ENCODE measurements around the gene MEIKIN. TPM values are rescaled to one million over a fixed set of nuclear protein-coding genes. Genes with fewer than 3 reads are reported as not detected.

Gene MEIKIN
- total and polyA plus RNA-seq, 2 of the 13 experiments (the other 11 are each of a cell fraction or from before 2014, with no cell fraction given), result not detected

DNA sequence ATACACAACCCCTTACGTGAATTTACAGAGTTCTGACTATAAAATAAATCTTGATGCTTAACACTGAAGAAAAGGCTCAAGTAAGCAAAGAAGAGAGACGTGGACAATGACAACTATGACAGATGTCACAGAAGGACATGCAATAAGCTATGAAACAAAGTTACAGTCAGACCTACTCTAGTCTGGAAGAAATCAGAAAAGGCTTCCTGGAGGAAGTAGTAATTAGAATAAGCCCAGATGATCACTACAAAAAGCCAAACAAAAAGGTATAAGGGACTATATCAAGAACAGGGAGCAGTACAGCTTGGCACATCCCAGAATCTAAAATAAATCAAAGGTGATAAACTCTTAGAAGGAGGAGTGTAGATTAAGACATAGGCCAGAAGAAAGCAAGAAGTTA lies 154.9 kb downstream of the MEIKIN start (continued):
- TF ChIP-seq, protein P1, sequence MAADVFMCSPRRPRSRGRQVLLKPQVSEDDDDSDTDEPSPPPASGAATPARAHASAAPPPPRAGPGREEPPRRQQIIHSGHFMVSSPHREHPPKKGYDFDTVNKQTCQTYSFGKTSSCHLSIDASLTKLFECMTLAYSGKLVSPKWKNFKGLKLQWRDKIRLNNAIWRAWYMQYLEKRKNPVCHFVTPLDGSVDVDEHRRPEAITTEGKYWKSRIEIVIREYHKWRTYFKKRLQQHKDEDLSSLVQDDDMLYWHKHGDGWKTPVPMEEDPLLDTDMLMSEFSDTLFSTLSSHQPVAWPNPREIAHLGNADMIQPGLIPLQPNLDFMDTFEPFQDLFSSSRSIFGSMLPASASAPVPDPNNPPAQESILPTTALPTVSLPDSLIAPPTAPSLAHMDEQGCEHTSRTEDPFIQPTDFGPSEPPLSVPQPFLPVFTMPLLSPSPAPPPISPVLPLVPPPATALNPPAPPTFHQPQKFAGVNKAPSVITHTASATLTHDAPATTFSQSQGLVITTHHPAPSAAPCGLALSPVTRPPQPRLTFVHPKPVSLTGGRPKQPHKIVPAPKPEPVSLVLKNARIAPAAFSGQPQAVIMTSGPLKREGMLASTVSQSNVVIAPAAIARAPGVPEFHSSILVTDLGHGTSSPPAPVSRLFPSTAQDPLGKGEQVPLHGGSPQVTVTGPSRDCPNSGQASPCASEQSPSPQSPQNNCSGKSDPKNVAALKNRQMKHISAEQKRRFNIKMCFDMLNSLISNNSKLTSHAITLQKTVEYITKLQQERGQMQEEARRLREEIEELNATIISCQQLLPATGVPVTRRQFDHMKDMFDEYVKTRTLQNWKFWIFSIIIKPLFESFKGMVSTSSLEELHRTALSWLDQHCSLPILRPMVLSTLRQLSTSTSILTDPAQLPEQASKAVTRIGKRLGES (CRISPR knock-in tag; IDR thresholded peaks at IDR 0.05; ENCODE audit: borderline replicate concordance), result no peak

DNA sequence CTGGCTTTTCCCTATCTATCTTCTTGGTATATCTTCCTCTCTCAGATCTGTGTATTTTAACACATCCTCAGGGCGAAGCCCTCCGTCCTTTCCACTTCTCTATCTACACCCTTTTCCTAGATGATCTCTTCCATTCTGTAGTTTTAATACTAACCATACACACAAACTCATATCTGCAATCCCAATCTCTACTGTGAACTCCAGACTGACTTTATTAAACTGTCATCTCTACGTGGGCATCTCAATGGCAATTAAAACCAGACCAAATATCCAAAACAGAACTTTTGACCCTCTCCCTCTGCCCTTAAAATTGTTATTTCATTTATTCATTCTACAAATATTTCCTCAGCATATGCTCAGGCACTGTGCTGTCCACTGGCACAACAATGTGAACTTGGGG lies 155.7 kb downstream of the MEIKIN start:
- no peak for DNase-seq (ENCODE audit: low spot score)
- H3K4me2 ChIP-seq (ENCODE audit: low read depth, low read length), result no peak overlapping the region
- intact Hi-C loops (cut with micrococcal nuclease; ENCODE audit: unreplicated experiment), result no loop called here
- WGBS (ENCODE audit: low lambda C conversion rate), result 98% methylated on average over 3 of the region's 3 CpGs
- no peak for FAIRE-seq
- no peak overlapping the region for H3K27ac ChIP-seq (ENCODE audit: extremely low read length, insufficient read depth, low read length)
- ChIA-PET CTCF (ENCODE audit: low intra/inter-chr PET ratio, low total read pairs) (no interaction called here), POLR2A (no interaction called here)
- H3K9ac ChIP-seq (ENCODE audit: insufficient read depth, low read depth, low read length), result no peak overlapping the region
- H4K20me1 ChIP-seq (ENCODE audit: insufficient read depth, low read length), result peaks cover 55% of the 10 kb centered on the region
- peaks cover 91% of the 10 kb centered on the region for H3K79me2 ChIP-seq (ENCODE audit: insufficient read depth, low read length)
- in situ Hi-C loops (cut with HindIII; ENCODE audit: extremely low pct_ligation_motif_present, low pct_unique_long_range_greater_than_20kb), result no loop called here
- H3K27me3 ChIP-seq (ENCODE audit: control insufficient read depth in 1 of 2, insufficient read depth in 2 of 2, low read length in 2 of 2), result no peaks in the 10 kb centered on the region
- H3K36me3 ChIP-seq (replicated peaks in 1 of 2; ENCODE audit: control insufficient read depth in 1 of 2, insufficient read depth in 2 of 2, low read length in 2 of 2), result no peaks in the 10 kb centered on the region
- no peak overlapping the region for H2AFZ ChIP-seq (ENCODE audit: low read length)
- H3K4me1 ChIP-seq (ENCODE audit: insufficient read depth, low read length), result peaks cover 50% of the 10 kb centered on the region
- no peaks in the 10 kb centered on the region for H3K9me3 ChIP-seq (ENCODE audit: low read length)
- BruUV-seq (replicated peaks), result TSS peak; percentile 0
- ATAC-seq, result no peak
- no peak overlapping the region for H3K4me3 ChIP-seq (replicated peaks in 1 of 3; ENCODE audit: insufficient read depth in 1 of 3, low read depth in 2 of 3, low read length in 3 of 3)
- TF ChIP-seq ZNF367 (CRISPR knock-in tag; IDR thresholded peaks at IDR 0.05; ENCODE audit: borderline replicate concordance) (no peak), ZNF549 (CRISPR knock-in tag; IDR thresholded peaks at IDR 0.05) (no peak), KDM4B (CRISPR knock-in tag; IDR thresholded peaks at IDR 0.05) (no peak), HOXA7 (CRISPR knock-in tag; IDR thresholded peaks at IDR 0.05) (no peak), NBN (conservative IDR thresholded peaks at IDR 0.05) (no peak), ZNF674 (CRISPR knock-in tag; IDR thresholded peaks at IDR 0.05; ENCODE audit: low read depth) (no peak), SRSF9 (IDR thresholded peaks at IDR 0.05; ENCODE audit: borderline replicate concordance, insufficient read depth, low read depth, low read length, poor library complexity, severe bottlenecking) (no peak)
- TF ChIP-seq, protein P2, sequence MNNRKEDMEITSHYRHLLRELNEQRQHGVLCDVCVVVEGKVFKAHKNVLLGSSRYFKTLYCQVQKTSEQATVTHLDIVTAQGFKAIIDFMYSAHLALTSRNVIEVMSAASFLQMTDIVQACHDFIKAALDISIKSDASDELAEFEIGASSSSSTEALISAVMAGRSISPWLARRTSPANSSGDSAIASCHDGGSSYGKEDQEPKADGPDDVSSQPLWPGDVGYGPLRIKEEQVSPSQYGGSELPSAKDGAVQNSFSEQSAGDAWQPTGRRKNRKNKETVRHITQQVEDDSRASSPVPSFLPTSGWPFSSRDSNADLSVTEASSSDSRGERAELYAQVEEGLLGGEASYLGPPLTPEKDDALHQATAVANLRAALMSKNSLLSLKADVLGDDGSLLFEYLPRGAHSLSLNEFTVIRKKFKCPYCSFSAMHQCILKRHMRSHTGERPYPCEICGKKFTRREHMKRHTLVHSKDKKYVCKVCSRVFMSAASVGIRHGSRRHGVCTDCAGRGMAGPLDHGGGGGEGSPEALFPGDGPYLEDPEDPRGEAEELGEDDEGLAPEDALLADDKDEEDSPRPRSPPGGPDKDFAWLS (CRISPR knock-in tag; IDR thresholded peaks at IDR 0.05; ENCODE audit: borderline replicate concordance), result no peak
- TF ChIP-seq, protein P3, sequence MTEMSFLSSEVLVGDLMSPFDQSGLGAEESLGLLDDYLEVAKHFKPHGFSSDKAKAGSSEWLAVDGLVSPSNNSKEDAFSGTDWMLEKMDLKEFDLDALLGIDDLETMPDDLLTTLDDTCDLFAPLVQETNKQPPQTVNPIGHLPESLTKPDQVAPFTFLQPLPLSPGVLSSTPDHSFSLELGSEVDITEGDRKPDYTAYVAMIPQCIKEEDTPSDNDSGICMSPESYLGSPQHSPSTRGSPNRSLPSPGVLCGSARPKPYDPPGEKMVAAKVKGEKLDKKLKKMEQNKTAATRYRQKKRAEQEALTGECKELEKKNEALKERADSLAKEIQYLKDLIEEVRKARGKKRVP (CRISPR knock-in tag; IDR thresholded peaks at IDR 0.05), result no peak
- TF ChIP-seq, protein P4, sequence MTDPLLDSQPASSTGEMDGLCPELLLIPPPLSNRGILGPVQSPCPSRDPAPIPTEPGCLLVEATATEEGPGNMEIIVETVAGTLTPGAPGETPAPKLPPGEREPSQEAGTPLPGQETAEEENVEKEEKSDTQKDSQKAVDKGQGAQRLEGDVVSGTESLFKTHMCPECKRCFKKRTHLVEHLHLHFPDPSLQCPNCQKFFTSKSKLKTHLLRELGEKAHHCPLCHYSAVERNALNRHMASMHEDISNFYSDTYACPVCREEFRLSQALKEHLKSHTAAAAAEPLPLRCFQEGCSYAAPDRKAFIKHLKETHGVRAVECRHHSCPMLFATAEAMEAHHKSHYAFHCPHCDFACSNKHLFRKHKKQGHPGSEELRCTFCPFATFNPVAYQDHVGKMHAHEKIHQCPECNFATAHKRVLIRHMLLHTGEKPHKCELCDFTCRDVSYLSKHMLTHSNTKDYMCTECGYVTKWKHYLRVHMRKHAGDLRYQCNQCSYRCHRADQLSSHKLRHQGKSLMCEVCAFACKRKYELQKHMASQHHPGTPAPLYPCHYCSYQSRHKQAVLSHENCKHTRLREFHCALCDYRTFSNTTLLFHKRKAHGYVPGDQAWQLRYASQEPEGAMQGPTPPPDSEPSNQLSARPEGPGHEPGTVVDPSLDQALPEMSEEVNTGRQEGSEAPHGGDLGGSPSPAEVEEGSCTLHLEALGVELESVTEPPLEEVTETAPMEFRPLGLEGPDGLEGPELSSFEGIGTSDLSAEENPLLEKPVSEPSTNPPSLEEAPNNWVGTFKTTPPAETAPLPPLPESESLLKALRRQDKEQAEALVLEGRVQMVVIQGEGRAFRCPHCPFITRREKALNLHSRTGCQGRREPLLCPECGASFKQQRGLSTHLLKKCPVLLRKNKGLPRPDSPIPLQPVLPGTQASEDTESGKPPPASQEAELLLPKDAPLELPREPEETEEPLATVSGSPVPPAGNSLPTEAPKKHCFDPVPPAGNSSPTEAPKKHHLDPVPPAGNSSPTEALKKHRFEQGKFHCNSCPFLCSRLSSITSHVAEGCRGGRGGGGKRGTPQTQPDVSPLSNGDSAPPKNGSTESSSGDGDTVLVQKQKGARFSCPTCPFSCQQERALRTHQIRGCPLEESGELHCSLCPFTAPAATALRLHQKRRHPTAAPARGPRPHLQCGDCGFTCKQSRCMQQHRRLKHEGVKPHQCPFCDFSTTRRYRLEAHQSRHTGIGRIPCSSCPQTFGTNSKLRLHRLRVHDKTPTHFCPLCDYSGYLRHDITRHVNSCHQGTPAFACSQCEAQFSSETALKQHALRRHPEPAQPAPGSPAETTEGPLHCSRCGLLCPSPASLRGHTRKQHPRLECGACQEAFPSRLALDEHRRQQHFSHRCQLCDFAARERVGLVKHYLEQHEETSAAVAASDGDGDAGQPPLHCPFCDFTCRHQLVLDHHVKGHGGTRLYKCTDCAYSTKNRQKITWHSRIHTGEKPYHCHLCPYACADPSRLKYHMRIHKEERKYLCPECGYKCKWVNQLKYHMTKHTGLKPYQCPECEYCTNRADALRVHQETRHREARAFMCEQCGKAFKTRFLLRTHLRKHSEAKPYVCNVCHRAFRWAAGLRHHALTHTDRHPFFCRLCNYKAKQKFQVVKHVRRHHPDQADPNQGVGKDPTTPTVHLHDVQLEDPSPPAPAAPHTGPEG (CRISPR knock-in tag; IDR thresholded peaks at IDR 0.05), result no peak
